Measurements from ENCODE around the gene GPN2. TPM values are rescaled to one million over a fixed set of nuclear protein-coding genes. Genes with fewer than 3 reads are reported as not detected.

Gene GPN2
- total and polyA plus RNA-seq, 2 donors (not counting 1 experiment from before 2014, with no cell fraction given), result 15.2 to 43.5 TPM

- H2AFZ ChIP-seq (ENCODE audit: insufficient read depth, low read depth, low read length, poor library complexity, severe bottlenecking), result peak within 1 kb of the TSS; percentile 97
- peak within 1 kb of the TSS; percentile 81 for H3K4me2 ChIP-seq (replicated peaks; ENCODE audit: low read depth, low read length, poor library complexity, severe bottlenecking)
- H3K4me3 ChIP-seq (ENCODE audit: control extremely low read depth in 1 of 5, extremely low read depth in 1 of 5, insufficient read depth in 1 of 5, low read depth in 2 of 5, low read length in 4 of 5), result peak within 1 kb of the TSS; percentile 84 to 100 (median 97)
- no peaks in the 10 kb centered on the region for H3K27me3 ChIP-seq (replicated peaks in 1 of 4; ENCODE audit: control extremely low read depth in 1 of 4, control insufficient read depth in 3 of 4, insufficient read depth in 4 of 4, low read length in 3 of 4)
- peak; percentile 92 for ATAC-seq (ENCODE audit: low read depth)
- no peaks in the 10 kb centered on the region for H3K9me3 ChIP-seq (ENCODE audit: control extremely low read depth in 1 of 3, control insufficient read depth in 2 of 3, insufficient read depth in 1 of 3, low read length in 2 of 3)
- H3K9ac ChIP-seq (ENCODE audit: low read length), result peak within 1 kb of the TSS; percentile 85
- peaks cover 16 to 20% of the 10 kb centered on the region in 2 donors for H3K4me1 ChIP-seq (ENCODE audit: control insufficient read depth in 2 of 2, insufficient read depth in 2 of 2, low read length in 2 of 2)
- TF ChIP-seq CTCF (IDR thresholded peaks at IDR 0.05), result no peak
- no peak for TF ChIP-seq EZH2 (IDR thresholded peaks at IDR 0.05; ENCODE audit: borderline replicate concordance, insufficient read depth, low read depth, low read length, poor library complexity, severe bottlenecking)
- H3K79me2 ChIP-seq (ENCODE audit: control insufficient read depth, insufficient read depth, low read length), result peaks cover 50% of the 10 kb centered on the region
- H3K27me3 Mint-ChIP-seq, result no peaks in the 10 kb centered on the region
- H3K36me3 ChIP-seq (replicated peaks in 1 of 2; ENCODE audit: control extremely low read depth in 1 of 2, control insufficient read depth in 1 of 2, extremely low read depth in 1 of 2, insufficient read depth in 2 of 2, low read length in 1 of 2), result peaks cover 2 to 15% of the 10 kb centered on the region in 2 experiments
- WGBS (ENCODE audit: insufficient coverage), result under 1% methylated on average over 47 of the region's 50 CpGs
- peak; percentile 94 for DNase-seq
- intact Hi-C loops (cut with micrococcal nuclease), result loop anchor here (1.0 to 10.0 kb wide), 5 partner anchors 10 to 425 kb away; partner anchors contain the start of genes GPN2, HMGN2 and NUDC
- peak within 1 kb of the TSS; percentile 99 for H3K27ac Mint-ChIP-seq
- peaks cover 36% of the 10 kb centered on the region for H3K4me1 Mint-ChIP-seq
- peak within 1 kb of the TSS; percentile 82 to 92 for H3K27ac ChIP-seq (ENCODE audit: low read length in 2 of 2)
- H3K9me3 Mint-ChIP-seq (ENCODE audit: insufficient read depth), result no peaks in the 10 kb centered on the region
- ChIA-PET CTCF (interaction anchor here (0.6 to 2.6 kb wide), 6 partner anchors 11 to 930 kb away, joined by 3 to 14 read pairs (median 3); partner anchors contain the start of genes GPN2 and PPP1R8), POLR2A (interaction anchor here (0.6 to 3.4 kb wide), 7 partner anchors 10 to 60 kb away, joined by 3 to 26 read pairs (median 4); partner anchors contain the start of genes GPN2, KDF1 and NUDC)
- H3K4me3 Mint-ChIP-seq, result peak within 1 kb of the TSS; percentile 92
- H4K20me1 ChIP-seq (ENCODE audit: control insufficient read depth, insufficient read depth, low read length, poor library complexity, severe bottlenecking), result peaks cover 11% of the 10 kb centered on the region
Observed at GRCh38 chr1:26900001-26900814, 10.1 kb upstream of the GPN2 start, which contains the start of gene GPATCH3. Gene GPATCH3 (minus strand): TSS chr1:26900467. CDS start chr1:26900442, 25 bp downstream.

Data from B cell (primary cell).